NCI-H82 treated with DMSO at 0.1 percent for 48 hours (cell line): Measurements from ENCODE around the gene SLA2.
"Not testable (repeated sequence)": the region's sequence is repeated elsewhere in the genome, so short reads cannot be mapped to it uniquely, and the experiment has no call there.

Experiments used
- DNase-seq: peaks from one replicate; lab custom pipeline; 2025; ENCODE audit not compliant: unreplicated experiment; lab: John Stamatoyannopoulos, UW

SLA2 gene

GRCh38 chr20:36645998-36646397 lies at the start of gene SLA2:
Gene SLA2 (minus strand): TSS chr20:36646196. CDS start chr20:36641335, 4,861 bp downstream.
- no peak for DNase-seq

- DNase-seq, result not testable (repeated sequence)
Observed at GRCh38 chr20:36695467-36695866, 49.5 kb upstream of the SLA2 start.

GRCh38 chr20:36688630-36689029 lies 42.6 kb upstream of the SLA2 start:
- DNase-seq, result no peak

GRCh38 chr20:36687850-36688249 lies 41.9 kb upstream of the SLA2 start:
- DNase-seq, result no peak

- DNase-seq, result no peak
Observed at GRCh38 chr20:36686944-36687343, 40.9 kb upstream of the SLA2 start.

- DNase-seq, result no peak
Observed at GRCh38 chr20:36686504-36686903, 40.5 kb upstream of the SLA2 start.

- DNase-seq, result no peak
Observed at GRCh38 chr20:36684747-36685146, 38.8 kb upstream of the SLA2 start.

GRCh38 chr20:36682311-36682710 lies 36.3 kb upstream of the SLA2 start:
- DNase-seq, result no peak

- no peak for DNase-seq
Observed at GRCh38 chr20:36677422-36677771, 31.4 kb upstream of the SLA2 start.

- DNase-seq, result no peak
Observed at GRCh38 chr20:36676701-36677421, 30.9 kb upstream of the SLA2 start.

GRCh38 chr20:36675545-36675944 lies 29.5 kb upstream of the SLA2 start:
- not testable (repeated sequence) for DNase-seq

- no peak for DNase-seq
Observed at GRCh38 chr20:36672991-36673390, 27.0 kb upstream of the SLA2 start.

GRCh38 chr20:36670665-36671357 lies 24.8 kb upstream of the SLA2 start:
- no peak for DNase-seq

- no peak for DNase-seq
Observed at GRCh38 chr20:36666181-36666740, 20.3 kb upstream of the SLA2 start.

GRCh38 chr20:36663031-36663430 lies 17.0 kb upstream of the SLA2 start:
- no peak for DNase-seq

- no peak for DNase-seq
Observed at GRCh38 chr20:36658300-36658699, 12.3 kb upstream of the SLA2 start.

- no peak for DNase-seq
Observed at GRCh38 chr20:36656733-36657132, 10.7 kb upstream of the SLA2 start.

- DNase-seq, result no peak
Observed at GRCh38 chr20:36655004-36655403, 9.0 kb upstream of the SLA2 start.

GRCh38 chr20:36654506-36654905 lies 8.5 kb upstream of the SLA2 start:
- no peak for DNase-seq

GRCh38 chr20:36653456-36653855 lies 7.5 kb upstream of the SLA2 start:
- no peak for DNase-seq

- peak; percentile 27 for DNase-seq
Observed at GRCh38 chr20:36647196-36648121, 1.5 kb upstream of the SLA2 start.
